NCI-H1092 (cell line): ENCODE measurements around the gene CCDC74A.
"Not testable (repeated sequence)": the region's sequence is repeated elsewhere in the genome, so short reads cannot be mapped to it uniquely, and the experiment has no call there.

Source experiments
- DNase-seq: peaks from one replicate; lab custom pipeline; 2025; lab: John Stamatoyannopoulos, UW

The CCDC74A gene

GRCh38 chr2:131566371-131566770 lies 38.7 kb downstream of the CCDC74A start:
- DNase-seq = no peak

GRCh38 chr2:131567891-131568290 lies 40.2 kb downstream of the CCDC74A start:
- DNase-seq = no peak

- DNase-seq = not testable (repeated sequence)
Measured at GRCh38 chr2:131568401-131568800, 40.7 kb downstream of the CCDC74A start.

- DNase-seq = no peak
Measured at GRCh38 chr2:131572175-131572574, 44.5 kb downstream of the CCDC74A start.

GRCh38 chr2:131577812-131578211 lies 50.1 kb downstream of the CCDC74A start:
- no peak for DNase-seq

GRCh38 chr2:131580187-131580586 lies 52.5 kb downstream of the CCDC74A start:
- no peak for DNase-seq
